Panc1 (cell line): ENCODE results near the gene AGAP2. TPM values are rescaled to one million over a fixed set of nuclear protein-coding genes. Genes with fewer than 3 reads are reported as not detected.

Experiments
- ATAC-seq: fragments of 200-7000 bp; cut with Tn5 transposase; 2 replicates; pipeline ENCODE4 v1.9.1; 2020; ENCODE audit warnings: mild to moderate bottlenecking, moderate library complexity
- BruUV-seq: library from RNA; stranded (reverse); fragments of 400-500 nt; replicated peaks from 2 replicates; lab custom pipeline; 2021; lab: Mats Ljungman, UMichigan
- CTCF ChIA-PET: fragments of 300-600 bp; sonication (Branson Sonifier 250); formaldehyde crosslinking; loops from one replicate; lab custom pipeline; 2022; ENCODE audit warnings: antibody characterized with exemption; lab: Charles Lee
- POLR2A ChIA-PET: fragments of 300-600 bp; sonication (Branson Sonifier 250); formaldehyde crosslinking; loops from one replicate; lab custom pipeline; 2022; ENCODE audit warnings: antibody characterized with exemption; lab: Charles Lee
- DNase-seq: peaks from one replicate; pipeline ENCODE4 v3.0.0-alpha.2; 2010; ENCODE audit warnings: low read depth, low spot score
- H3K27ac ChIP-seq: 2 replicates; pipeline ENCODE4 v1.5.1; 2011; ENCODE audit warnings: mild to moderate bottlenecking, low read length, inconsistent platforms
- H3K27me3 ChIP-seq: fragments of 200-500 bp; sonication (Bioruptor generic); 2 replicates; pipeline ENCODE4 v1.6.0; 2014; ENCODE audit warnings: low read length, inconsistent platforms; ENCODE audit not compliant: control insufficient read depth, insufficient read depth
- H3K36me3 ChIP-seq: fragments of 200-500 bp; sonication (Bioruptor generic); 2 replicates; pipeline ENCODE4 v1.5.1; 2014; ENCODE audit warnings: inconsistent platforms, mild to moderate bottlenecking, low read length, moderate library complexity; ENCODE audit not compliant: control insufficient read depth, insufficient read depth
- H3K4me1 ChIP-seq: 2 replicates; pipeline ENCODE4 v1.5.1; 2011; ENCODE audit warnings: inconsistent platforms, mild to moderate bottlenecking, low read length, moderate library complexity; ENCODE audit not compliant: control insufficient read depth, insufficient read depth
- H3K4me3 ChIP-seq, 2 experiments: 2 replicates each; pipeline ENCODE4 v1.5.1; 2011 to 2012; ENCODE audit warnings: low read depth in 2 of 2, low read length in 2 of 2, mild to moderate bottlenecking in 2 of 2, inconsistent platforms in 1 of 2, moderate library complexity in 1 of 2
- H3K9me3 ChIP-seq: fragments of 200-500 bp; sonication (Bioruptor generic); 2 replicates; pipeline ENCODE4 v1.5.1; 2014; ENCODE audit warnings: low read depth, mild to moderate bottlenecking, inconsistent platforms, low read length, moderate library complexity; ENCODE audit not compliant: control insufficient read depth, insufficient read depth
- CTCF ChIP-seq: fragments of 450-650 bp; IDR thresholded peaks from 2 replicates; pipeline ENCODE4 v1.5.1; 2017; ENCODE audit warnings: mild to moderate bottlenecking
- POLR2AphosphoS5 ChIP-seq: IDR thresholded peaks from 2 replicates; pipeline ENCODE4 v1.6.1; 2012; ENCODE audit warnings: mild to moderate bottlenecking, low read depth, low read length, moderate library complexity
- SIN3A ChIP-seq: IDR thresholded peaks from 2 replicates; pipeline ENCODE4 v1.6.1; 2012; ENCODE audit warnings: low read depth, mild to moderate bottlenecking, low read length, moderate library complexity, borderline replicate concordance; ENCODE audit not compliant: insufficient read depth
- TCF7L2 ChIP-seq: IDR thresholded peaks from 2 replicates; pipeline ENCODE4 v1.6.1; 2011; ENCODE audit warnings: mild to moderate bottlenecking, low read depth, low read length, inconsistent platforms
- in situ Hi-C: cut with HindIII; loops from 2 replicates; pipeline ENCODE4 v1.10.0; 2016; ENCODE audit warnings: low sequenced_read_pairs, low pct_unique_long_range_greater_than_20kb
- intact Hi-C: fragments of 100-400 bp; cut with micrococcal nuclease; formaldehyde crosslinking; loops from one replicate; pipeline ENCODE4 v1.10.0; 2022; ENCODE audit not compliant: unreplicated experiment
- total RNA-seq: library from RNA; stranded (reverse); gene quantifications from one replicate; pipeline ENCODE4 v1.2.1, GENCODE V29; 2021; ENCODE audit not compliant: unreplicated experiment
- TF ChIP-seq, protein P1 (sequence below), 2 experiments: IDR thresholded peaks; 2 replicates each; pipeline ENCODE4 v1.6.1; 2011 to 2012; ENCODE audit warnings: low read depth in 2 of 2, control low read depth in 1 of 2, low read length in 1 of 2, mild to moderate bottlenecking in 1 of 2, moderate library complexity in 1 of 2; ENCODE audit not compliant: insufficient read depth in 1 of 2

AGAP2 gene
- total RNA-seq, 1 experiment from 2014 or later = 0.49 TPM

GRCh38 chr12:57750561-57751431, 12.3 kb upstream of the AGAP2 start:
- no peak for DNase-seq
- H3K4me3 ChIP-seq = peak overlapping the region; percentile 85 to 98
- H3K36me3 ChIP-seq = peaks cover 18% of the 10 kb centered on the region
- H3K9me3 ChIP-seq = no peaks in the 10 kb centered on the region
- H3K27me3 ChIP-seq = 0 out of 2 replicates have a peak, but pooled peaks cover 2% of the 10 kb centered on the region
- no peak for ATAC-seq
- no peak for TF ChIP-seq TCF7L2
- no peak for TF ChIP-seq CTCF
- no peak for TF ChIP-seq SIN3A
- TF ChIP-seq, protein P1, sequence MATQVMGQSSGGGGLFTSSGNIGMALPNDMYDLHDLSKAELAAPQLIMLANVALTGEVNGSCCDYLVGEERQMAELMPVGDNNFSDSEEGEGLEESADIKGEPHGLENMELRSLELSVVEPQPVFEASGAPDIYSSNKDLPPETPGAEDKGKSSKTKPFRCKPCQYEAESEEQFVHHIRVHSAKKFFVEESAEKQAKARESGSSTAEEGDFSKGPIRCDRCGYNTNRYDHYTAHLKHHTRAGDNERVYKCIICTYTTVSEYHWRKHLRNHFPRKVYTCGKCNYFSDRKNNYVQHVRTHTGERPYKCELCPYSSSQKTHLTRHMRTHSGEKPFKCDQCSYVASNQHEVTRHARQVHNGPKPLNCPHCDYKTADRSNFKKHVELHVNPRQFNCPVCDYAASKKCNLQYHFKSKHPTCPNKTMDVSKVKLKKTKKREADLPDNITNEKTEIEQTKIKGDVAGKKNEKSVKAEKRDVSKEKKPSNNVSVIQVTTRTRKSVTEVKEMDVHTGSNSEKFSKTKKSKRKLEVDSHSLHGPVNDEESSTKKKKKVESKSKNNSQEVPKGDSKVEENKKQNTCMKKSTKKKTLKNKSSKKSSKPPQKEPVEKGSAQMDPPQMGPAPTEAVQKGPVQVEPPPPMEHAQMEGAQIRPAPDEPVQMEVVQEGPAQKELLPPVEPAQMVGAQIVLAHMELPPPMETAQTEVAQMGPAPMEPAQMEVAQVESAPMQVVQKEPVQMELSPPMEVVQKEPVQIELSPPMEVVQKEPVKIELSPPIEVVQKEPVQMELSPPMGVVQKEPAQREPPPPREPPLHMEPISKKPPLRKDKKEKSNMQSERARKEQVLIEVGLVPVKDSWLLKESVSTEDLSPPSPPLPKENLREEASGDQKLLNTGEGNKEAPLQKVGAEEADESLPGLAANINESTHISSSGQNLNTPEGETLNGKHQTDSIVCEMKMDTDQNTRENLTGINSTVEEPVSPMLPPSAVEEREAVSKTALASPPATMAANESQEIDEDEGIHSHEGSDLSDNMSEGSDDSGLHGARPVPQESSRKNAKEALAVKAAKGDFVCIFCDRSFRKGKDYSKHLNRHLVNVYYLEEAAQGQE (IDR thresholded peaks at IDR 0.05; ENCODE audit: insufficient read depth in 1 of 2, low read depth in 2 of 2, low read length in 1 of 2) = no peak
- no peak for TF ChIP-seq POLR2AphosphoS5
- H3K27ac ChIP-seq = peak overlapping the region; percentile 98
- no TSS peak for BruUV-seq
- peaks cover 14% of the 10 kb centered on the region for H3K4me1 ChIP-seq
- intact Hi-C loops (no loop called here), in situ Hi-C loops (no loop called here)
- CTCF ChIA-PET = no interaction called here
- POLR2A ChIA-PET = interaction anchor here (0.7 kb wide), 1 partner anchor 41 kb away, joined by 3 read pairs; no protein-coding TSS in a partner anchor

DNA sequence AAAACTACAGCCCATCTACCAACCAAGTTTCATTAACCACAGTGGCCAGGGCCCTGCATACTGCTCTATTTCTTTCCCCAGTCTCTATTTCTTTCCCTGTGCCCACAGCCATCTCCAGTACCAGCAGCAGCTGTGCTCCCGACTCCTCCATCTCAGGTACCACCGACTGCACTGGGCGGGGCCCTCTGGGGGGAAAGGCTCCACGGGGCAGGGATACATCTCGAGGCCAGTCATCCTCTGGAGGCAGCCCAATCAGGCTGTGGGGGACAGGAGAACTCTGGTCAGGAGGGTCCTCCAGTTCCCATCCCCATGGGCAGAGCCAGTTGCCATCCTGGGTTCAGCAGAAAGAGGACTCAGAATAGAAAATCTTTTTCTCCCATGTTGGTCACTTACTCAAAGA, 10.5 kb upstream of the AGAP2 start:
- intact Hi-C loops (no loop called here), in situ Hi-C loops (no loop called here)
- H3K27ac ChIP-seq = no peak overlapping the region
- no peaks in the 10 kb centered on the region for H3K9me3 ChIP-seq
- peaks cover 18% of the 10 kb centered on the region for H3K4me1 ChIP-seq
- no peak overlapping the region for H3K4me3 ChIP-seq
- ChIA-PET POLR2A (no interaction called here), CTCF (no interaction called here)
- H3K36me3 ChIP-seq = peaks cover 20% of the 10 kb centered on the region
- TF ChIP-seq, protein P1 (IDR thresholded peaks at IDR 0.05; ENCODE audit: insufficient read depth in 1 of 2, low read depth in 2 of 2, low read length in 1 of 2) = no peak
- TF ChIP-seq POLR2AphosphoS5 = no peak
- DNase-seq (no peak), ATAC-seq (no peak)
- no peaks in the 10 kb centered on the region for H3K27me3 ChIP-seq
- no TSS peak for BruUV-seq
